GM19455 (cell line): ENCODE data around the gene NOVA2.

Experiments used
- ATAC-seq: cut with Tn5 transposase; IDR thresholded peaks from one replicate; pipeline ENCODE4 v1.9.1; 2021; ENCODE audit not compliant: unreplicated experiment

The NOVA2 gene

DNA sequence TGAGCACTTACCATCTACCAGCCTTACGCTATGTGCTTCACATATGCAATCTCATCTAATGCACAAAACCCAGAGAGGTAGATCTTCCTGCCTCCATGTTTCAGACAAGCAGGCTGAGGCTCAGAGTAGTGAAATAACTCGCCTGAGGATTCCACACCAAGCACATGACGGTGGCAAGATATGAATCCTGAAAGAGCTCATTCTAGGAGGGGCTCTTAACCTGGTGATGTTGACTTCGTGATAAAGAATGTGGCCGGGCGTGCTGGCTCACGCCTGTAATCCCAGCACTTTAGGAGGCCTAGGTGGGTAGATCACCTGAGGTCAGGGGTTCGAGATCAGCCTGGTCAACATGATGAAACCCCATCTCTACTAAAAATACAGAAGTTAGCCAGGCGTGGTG is 5.0 kb downstream of the NOVA2 start:
- ATAC-seq, result no peak

DNA sequence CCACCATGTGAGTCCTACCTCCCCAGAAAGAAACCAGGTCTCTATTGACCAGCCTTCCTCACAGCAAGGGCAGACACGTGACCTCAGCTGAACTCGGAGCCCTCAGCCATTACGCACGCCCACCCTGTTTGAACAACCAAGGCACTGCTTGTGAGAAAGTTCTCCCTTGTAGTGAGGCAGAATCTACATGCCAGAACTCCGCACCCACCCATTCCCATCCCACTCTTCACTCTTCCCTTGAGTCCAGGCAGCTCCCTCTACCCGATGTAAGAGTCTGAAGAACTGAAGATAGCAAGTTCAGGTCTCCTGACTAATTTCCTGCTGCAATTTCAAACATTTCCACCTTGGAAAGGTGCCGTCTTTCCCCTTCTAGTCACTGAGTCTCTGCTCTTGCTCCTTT is 6.4 kb downstream of the NOVA2 start:
- no peak for ATAC-seq

DNA sequence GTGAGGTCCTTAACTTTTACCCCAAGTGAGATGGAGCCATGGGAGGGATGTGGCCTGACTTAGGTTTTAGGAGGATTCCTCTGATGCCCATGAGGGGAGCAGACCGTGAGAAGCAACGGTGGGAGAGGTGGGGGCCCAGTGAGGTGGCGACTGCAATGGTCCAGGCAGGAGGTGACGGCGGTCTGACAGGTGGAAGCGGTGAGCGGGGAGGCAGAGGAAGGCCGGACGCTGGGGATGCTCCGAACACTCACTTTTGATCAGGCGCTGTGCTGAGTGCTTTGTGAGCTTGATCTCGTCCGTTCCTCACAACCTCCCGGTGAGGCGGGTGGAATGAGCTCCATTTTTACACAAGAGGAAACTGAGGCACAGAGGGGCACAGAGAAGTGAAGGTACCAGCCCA is 11.6 kb downstream of the NOVA2 start:
- no peak for ATAC-seq

DNA sequence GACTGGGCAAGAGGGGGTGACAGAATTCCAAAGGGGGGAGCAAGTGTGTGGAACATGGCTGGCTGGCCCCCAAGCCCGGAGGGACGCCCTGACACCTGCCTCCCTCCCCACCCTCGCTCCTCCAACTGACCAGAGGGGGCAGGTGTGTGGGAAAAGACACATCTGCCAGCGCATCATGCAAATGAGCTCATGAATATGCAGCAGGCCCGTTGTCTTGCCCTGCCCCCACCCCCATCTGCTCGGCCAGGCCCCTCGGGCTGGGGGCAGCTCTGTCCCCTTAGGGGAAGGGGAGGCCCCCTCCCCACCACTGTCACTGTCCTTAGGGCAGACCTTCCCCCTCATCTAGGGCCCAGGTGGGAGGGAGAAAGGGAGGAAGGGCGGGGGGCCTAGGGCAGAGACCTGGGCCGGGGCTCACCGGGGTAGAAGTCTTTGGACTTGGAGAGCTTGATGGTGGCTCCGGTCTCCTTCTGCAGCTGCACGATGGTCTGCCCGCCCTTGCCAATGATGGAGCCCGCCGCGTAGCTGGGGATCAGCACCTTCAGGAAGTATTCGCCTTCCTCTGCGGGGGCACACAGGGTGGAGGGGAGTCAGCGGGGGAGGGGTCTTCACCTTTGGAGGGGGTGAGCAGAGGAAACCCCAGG is 12.9 kb downstream of the NOVA2 start:
- no peak for ATAC-seq

DNA sequence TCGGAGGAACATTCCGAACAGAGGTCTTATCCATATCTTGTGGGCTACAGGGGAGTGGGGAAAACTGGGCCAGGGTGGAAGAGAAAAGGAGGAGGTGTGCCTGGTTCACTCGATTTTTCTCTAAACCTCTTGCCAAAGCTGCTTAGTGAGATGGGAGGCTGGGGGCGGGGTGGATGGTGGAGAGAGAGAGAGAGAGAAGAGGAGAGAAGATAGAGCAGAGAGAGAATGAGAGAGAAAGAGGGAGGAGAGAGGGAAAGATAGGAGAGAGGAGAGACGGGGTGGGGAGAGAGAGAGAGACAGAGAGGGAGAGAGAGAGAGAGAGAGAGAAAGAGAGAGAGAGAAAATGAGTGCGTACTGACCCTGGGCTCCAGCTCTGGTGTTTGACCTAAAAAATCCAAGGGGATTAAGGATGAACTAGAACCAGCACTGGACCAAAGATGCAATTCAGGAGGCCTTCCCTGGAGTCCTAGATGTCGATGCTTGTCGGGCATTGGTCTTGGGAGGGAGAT is 14.1 kb downstream of the NOVA2 start:
- ATAC-seq, result no peak

DNA sequence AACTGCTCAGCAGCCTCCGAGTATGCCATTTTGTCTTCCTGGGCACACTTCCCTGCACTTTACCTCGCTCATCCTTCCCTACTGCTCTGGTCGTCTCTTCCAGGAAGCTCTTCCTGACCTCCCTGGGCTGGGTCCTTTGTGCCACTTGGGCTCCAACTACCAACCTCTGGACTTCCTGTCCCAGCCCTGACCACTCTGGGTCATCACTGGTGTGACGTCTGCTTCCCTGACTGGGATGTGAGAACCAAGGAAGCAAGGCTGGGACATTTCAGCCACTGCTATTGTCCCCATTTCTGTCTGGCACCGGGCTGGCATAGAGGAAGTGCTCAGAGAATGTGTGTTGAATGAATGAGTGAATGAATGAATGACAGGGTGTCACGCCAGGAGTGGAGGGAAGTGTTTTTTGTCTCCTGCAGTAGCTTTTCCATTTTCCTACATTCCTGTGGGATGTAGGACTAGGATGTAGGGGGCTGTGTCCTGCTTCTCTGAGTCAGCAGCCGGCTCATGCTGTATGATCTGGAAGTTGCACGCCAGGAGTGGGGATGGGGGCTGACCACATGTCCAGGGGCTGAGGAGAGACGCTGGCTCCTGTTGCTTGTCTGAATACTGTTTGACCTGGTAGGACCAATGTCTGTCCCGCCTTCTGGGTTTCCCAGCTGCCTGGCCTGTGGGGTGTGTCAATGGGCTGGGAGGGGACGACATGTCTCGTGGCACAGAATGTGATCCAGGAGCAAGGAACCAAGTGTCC is 14.7 kb downstream of the NOVA2 start:
- no peak for ATAC-seq

DNA sequence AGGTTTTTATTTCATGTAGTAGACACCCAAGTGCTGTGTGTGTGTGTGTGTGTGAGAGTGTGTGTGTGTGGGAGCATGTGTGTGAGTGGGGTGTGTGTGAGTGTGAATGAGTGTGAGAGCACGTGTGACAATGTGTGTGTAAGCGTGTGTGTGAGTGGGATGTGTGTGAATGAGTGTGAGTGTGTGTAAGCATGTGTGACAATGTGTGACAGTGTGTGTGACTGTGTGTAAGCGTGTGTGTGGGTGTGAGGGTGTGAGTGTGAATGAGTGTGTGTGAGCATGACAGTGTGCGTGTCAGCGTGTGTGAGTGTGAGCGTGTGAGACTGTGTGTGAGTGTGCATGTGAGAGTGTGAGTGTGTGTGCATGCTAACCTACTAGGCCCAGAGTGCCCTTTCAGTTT is 15.3 kb downstream of the NOVA2 start:
- ATAC-seq, result no peak

DNA sequence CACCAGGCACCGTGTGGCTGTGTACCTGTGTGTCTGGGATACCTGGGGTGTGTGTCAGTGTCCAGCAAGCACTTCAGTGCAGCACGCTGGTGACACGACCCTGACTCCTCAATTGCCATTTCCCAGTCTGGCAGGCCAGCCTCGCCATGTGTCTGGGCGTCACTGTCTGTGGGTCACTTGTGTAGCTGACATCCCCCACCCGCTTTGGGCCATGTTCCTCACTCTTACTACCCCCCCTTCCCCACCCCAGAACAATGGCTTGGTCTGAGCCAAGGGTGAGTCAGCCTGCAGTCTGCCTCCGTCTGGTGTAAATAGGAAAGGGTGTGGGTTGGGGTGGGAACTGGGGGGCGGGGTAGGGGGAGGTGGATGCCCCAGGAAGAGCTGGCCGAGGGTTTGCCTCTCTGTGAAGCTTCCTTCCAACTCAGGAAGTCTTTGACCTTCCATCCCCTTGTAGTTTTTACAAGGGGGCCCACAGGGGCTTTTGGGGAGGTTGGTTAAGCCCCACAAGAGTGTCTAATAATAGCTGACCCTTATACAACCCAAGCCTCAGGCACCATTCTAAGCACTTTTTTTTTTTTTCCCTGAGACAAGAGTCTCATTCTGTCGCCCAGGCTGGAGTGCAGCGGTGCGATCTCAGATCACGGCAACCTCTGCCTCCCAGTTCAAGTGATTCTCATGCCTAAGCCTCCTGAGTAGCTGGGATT is 17.6 kb downstream of the NOVA2 start:
- ATAC-seq, result no peak

DNA sequence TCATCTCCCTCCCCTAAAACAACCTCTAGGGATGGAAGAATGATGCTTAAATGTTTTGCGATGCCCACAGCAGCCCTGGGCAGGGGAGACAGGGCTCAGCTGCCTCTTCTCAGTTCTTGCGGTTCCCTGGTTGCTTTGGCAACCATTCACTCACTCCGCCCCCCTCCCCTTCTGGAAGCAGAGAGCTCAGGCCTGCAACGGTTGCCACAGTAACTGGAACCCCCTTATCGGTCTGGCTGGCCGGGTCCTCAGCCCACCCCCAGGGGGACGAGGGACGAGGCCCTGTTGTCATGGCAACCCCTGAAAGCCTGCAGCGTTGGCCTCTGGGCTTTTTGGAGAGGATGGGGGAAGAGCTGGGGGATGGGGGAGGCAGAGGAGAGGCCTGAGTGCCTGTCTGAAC is 19.5 kb downstream of the NOVA2 start:
- ATAC-seq, result no peak

DNA sequence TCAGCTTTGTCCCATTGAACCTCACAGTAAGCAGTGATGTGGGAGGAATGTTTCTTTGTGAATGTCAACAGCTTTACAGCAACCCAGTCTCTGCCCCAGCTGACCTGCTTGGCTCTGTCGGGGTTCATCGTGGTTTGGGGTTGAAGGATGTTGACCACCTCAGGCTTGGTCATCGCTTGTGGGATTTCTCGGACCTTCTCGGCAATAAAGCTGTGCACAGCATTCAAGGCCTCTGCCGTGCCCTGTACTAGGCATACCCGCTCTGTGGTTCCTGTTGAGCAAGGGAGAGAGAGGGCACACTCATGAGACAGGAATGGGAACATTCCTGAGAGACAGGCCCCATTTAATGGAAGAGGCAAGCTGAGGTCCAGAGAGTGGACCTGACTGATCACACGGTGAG is 20.0 kb downstream of the NOVA2 start:
- no peak for ATAC-seq

DNA sequence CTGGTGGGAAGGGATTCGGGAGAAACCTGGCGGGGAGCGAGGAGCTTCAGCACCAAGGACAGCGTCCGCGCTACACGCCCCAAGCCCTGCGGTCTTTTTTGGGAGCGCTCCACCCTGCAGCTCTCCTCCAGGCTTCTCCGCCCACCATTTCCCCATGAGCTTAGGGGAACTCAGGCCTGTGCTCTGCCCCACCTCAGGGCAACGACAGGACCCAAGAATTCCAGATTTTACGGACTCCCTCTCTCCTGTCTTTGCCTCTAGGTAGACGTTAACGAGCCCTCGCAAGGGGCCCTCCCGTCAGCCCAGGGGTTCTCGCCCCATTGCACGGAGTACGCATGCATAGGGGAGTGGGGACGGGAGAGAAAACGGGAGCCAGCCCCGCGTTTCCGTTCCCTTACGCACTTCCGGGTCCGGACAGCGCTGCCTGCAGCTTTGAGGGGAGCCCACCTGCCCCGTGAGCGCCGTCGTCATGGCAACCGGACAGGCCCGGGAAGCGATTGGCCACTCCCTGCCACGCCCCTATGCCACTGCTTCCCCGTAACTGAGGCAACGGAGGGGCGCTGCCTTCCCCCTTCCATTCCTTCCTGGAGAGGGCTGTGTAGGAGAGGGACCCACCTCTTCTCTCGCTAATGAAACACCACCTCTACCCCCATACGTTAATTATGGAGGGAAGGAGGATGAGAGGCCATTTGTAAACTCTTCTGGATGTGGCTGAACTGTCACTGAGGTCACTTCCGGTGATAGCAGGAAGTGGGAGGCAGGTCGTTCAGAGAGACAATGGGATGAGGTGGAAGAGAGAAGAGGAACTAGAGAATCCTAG is 20.8 kb downstream of the NOVA2 start:
- ATAC-seq, result no peak

DNA sequence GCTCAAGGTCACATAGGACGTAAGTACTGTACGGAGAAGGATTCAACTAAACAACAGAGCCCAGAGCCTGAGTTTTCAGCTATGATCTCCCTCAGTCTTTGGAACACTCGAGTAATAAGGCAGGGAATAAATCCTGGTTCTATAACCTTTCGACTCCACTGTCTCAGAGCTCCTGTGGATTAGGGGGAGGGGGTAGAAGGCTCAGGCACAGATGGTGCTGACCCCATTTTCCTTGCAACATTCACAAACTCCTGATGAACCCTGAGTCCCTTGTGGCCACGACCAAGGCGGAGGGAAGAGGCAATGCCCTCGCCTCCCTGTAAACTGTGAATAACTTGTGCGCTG is 21.4 kb downstream of the NOVA2 start:
- no peak for ATAC-seq

DNA sequence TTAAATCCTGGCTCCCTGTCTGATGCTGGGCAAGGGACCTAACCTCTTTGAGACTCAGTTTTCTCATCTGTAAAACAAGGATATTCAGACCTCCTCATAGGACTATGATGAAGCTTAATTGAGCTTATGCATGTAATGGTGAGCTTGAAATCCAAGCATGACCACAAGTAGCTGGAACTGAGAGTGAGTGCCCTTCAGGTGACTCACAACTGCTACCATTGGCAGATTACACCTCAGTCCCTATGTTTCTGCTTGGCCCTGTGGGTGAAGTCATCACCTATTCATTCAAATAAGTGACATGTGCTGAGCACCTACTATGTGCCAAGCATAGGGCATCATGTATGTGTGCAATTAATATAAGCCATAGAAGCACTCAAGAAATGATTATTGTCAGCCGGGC is 25.7 kb downstream of the NOVA2 start:
- no peak for ATAC-seq

DNA sequence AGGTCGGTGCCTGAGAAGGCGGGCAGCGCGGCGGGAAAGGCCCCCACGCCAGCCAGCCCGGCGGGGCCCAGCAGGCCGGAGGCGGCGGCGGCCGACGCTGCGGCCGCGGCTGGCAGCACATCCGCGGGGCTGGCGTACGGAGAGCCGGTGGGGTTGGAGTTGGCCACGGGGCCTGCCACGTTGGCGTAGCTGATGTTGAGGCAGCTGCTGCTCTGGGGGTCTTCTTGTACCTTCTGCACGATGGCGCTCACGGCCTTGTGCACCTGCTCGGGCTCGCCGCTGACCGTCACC is 33.2 kb downstream of the NOVA2 start:
- ATAC-seq, result no peak

DNA sequence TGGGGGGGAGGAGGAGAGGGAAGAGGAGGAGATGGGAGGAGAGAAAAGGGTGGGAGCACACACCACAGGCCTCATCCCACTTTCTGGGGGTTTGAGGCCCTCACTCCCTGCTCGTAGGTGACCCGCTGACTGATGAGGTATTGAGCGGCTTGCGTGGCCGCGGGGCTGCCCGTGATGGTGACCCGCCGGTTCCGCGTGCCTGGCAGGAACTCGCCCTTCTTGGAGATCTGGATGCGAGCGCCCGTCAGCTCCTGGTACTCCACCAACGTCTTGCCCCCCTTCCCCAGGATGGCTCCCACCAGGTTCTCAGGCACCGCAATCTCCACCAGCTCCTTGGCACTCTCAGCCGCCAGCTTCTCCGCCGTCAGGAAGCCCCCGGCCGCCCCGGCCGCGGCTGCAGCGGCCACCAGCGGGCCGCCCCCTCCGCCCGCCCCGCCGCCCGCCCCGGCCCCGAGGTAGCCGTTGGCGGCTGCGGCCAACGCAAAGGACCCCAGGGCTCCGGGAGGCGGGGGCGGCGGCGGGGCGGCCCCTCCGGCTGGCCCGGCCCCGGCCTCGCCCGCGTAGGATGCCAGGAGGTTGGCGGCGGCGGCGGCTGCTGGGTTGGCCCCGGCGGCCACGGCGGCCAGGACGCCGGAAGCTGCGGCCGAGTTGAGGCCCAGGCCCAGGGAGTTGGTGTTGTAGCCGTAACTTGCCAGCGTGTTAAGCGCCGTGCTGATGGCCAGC is 33.7 kb downstream of the NOVA2 start:
- no peak for ATAC-seq

DNA sequence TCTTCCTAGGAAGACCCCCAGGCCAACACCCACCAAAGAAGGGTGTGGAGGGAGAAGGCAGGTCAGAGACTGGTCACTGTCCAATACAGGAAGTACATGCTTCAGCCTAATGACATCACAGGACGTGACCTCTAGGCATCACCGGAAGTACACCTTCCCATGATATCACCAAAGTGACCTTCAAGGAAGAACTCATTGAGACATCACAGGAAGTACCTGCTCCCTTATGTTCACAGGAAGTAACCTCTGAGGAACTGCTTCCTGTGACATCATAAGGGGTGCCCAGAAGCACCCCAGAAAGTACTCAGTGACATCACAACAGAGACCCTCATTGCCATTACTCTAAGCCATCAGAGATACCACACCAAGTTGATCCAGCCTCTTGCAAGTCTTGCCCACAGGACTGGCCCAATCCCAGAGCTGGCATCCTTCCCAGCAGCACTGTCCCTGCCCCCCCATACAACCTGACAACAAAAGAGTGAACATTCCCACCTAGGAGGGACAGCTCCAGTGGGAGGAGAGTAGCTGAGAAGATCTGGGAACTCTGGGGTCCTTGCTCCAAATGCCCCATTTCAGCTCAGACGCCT is 34.8 kb downstream of the NOVA2 start:
- no peak for ATAC-seq

DNA sequence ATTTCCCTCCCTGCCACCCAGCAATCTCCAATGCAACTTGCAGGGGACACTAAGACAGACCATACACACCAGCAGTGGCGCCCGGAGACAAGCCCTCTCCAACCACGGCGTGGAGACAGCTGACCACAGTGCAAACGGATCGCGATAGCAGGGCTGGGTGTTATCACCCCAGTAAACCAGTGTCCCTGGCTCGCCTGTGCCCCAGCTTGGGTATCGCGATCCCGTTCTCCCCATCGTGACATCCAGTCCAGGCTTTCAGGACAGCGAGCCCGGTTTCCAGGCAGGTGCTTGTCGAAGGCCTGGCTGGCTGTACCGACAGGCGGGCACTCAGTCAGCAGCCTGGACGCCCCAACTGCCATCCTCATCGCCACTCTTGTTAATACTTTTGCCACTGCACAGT is 38.4 kb downstream of the NOVA2 start:
- ATAC-seq, result no peak

DNA sequence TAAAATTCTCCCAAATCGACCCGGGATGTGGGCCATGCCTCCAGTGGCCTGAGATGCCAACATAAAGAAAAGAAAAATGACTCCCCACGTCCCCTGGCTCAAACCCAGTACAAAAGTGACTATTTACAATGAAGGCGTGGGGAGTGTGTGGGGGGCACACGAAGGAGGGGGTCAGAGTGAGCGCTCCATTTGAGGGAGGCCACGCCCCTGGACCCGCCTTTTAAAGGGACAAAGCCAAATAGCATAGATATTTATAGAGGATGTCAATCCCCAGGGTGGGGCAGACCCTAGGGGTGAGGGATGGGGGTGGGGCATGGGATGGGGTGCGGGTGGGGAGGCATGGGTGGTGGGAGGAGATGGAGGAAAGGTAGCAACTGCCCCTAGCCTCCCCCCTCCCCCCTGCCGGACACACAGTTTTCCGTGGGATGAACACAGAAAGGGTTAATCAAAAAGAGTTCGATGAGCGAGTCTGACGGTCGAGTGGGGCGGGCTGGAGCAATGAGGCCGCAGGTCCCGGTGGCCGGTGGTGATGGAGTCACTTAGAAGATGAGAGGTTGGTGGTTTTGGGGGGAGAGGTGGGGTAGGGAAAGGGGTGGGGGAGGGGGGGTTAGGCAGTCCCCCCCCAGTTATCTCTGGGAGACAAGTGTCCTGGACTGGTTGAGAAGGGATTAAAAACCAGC is 39.0 kb downstream of the NOVA2 start:
- no peak for ATAC-seq

DNA sequence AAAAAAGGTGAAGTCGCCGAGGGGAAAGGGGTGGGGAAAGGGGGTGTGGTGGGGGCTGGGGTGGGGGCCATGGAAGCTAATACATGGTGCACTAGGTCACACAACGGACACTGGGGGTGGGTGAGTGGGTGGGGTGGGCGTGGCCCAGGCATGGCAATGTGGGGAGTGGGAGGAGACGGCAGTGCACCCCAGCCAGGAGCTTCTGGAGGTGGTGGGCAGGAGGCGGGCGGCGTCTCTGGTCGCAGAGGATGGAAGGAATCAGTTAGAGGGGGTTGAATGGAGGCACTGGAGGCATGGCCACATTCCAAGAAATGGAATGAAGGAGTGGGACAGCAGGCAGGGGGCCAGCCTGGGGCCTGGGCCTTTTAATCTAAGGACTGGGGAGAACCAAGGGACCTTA is 39.9 kb downstream of the NOVA2 start:
- no peak for ATAC-seq

DNA sequence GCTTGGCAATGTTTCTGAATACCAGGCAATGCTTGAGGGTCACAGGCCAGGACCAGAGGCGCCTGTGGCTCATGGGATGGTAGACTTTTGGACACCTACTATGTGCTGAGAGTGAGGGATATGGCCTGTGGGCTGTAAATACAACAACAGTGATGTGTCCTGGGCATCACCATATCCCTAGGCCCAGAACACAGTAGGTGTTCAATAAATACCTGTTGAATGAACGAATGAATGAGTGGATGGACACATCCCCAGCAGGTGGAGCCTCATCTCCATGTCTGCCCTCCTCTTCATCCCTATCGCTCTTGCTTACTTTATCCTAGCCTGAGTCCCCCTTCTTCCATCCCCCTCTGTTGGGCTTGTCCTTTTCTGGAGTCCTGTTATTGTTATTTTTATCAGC is 42.6 kb downstream of the NOVA2 start:
- ATAC-seq, result no peak
